Measurements from ENCODE around the gene CDH23.

DNA sequence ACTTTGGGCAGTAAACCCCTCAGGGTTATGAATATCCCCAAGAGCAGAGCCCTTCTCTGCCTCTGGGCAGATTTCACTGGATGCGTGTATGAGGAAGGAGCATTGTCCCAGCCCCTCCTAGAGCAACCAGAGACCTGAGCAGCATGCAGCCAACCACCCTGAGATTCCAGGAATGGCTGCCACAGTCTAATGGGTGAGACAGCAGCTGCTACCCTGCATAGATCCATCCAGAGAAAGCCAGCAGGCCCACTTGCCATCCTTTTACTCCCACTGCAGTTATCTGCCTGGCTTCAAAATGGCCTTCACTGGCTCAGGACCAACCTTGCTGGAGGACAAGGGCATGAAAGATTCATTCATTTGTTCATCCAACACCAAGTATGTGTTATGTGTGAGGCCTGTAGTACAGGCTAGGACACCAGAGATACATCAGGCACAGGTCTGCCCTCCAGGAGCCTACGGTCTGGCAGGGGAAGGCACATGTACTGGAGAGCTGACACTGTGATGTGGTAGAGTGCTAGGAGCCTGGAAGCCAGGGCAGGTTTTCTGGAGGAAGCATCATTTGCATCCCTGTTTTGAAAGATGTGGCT lies 349.0 kb downstream of the CDH23 start:
- TF ChIP-seq GATA2 (IDR thresholded peaks at IDR 0.05; ENCODE audit: low read depth, low read length): no peak
- no peak for TF ChIP-seq GATA3 (IDR thresholded peaks at IDR 0.05; ENCODE audit: low read depth, low read length)

Measured in SH-SY5Y (cell line).